ENCODE measurements around the gene N4BP3. TPM values are rescaled to one million over a fixed set of nuclear protein-coding genes. Genes with fewer than 3 reads are reported as not detected.

The N4BP3 gene
- total RNA-seq, 1 experiment from 2014 or later = 46.2 TPM

DNA sequence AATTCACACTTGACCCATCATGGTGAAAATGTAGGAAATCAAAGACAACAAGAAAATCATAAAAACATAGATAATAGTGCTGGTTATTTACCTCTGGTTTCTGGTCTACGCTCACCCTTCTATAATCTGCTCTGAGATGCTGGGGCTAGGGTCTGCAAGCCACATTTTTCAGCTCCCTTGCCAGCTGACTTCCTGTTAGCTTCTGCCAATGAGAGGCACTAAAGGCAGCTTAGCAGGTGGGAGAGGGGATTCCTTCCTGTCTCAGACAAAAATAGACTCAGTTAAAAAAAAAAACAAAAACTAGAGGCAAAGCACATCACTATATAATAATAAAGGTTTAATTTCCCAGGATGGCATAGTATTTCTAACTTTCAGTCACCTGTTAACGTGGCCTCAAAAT lies 20.2 kb upstream of the N4BP3 start:
- ChIA-PET POLR2A (no interaction called here), CTCF (interaction anchor here (0.7 to 2.8 kb wide), 3 partner anchors 18 to 28 kb away, joined by 6 to 12 read pairs (median 6); no protein-coding TSS in a partner anchor)
- Mint-ChIP-seq H3K27me3 (ENCODE audit: low read depth) (peaks cover 10% of the 10 kb centered on the region; the same call in 1 of the 2 replicates), H3K36me3 (peaks cover 5% of the 10 kb centered on the region), H3K4me1 (no peaks in the 10 kb centered on the region), H3K9me3 (peaks cover 6% of the 10 kb centered on the region), H3K27ac (no peak overlapping the region), H3K4me3 (no peak overlapping the region)
- ATAC-seq (no peak), DNase-seq (ENCODE audit: low spot score) (no peak)
- TF ChIP-seq ZNF416 (CRISPR knock-in tag; IDR thresholded peaks at IDR 0.05) (no peak), SOX15 (CRISPR knock-in tag; IDR thresholded peaks at IDR 0.05) (no peak), ZBTB21 (CRISPR knock-in tag; IDR thresholded peaks at IDR 0.05; ENCODE audit: borderline replicate concordance) (no peak), SMAD3 (CRISPR knock-in tag; IDR thresholded peaks at IDR 0.05; ENCODE audit: borderline replicate concordance) (no peak), NFATC4 (CRISPR knock-in tag; IDR thresholded peaks at IDR 0.05) (no peak), FOXK1 (CRISPR knock-in tag; IDR thresholded peaks at IDR 0.05) (no peak), KAT7 (CRISPR knock-in tag; IDR thresholded peaks at IDR 0.05; ENCODE audit: borderline replicate concordance) (no peak), RORB (CRISPR knock-in tag; IDR thresholded peaks at IDR 0.05) (no peak), IRF2 (CRISPR knock-in tag; IDR thresholded peaks at IDR 0.05; ENCODE audit: borderline replicate concordance, low read depth) (no peak)
- TF ChIP-seq, protein P1, sequence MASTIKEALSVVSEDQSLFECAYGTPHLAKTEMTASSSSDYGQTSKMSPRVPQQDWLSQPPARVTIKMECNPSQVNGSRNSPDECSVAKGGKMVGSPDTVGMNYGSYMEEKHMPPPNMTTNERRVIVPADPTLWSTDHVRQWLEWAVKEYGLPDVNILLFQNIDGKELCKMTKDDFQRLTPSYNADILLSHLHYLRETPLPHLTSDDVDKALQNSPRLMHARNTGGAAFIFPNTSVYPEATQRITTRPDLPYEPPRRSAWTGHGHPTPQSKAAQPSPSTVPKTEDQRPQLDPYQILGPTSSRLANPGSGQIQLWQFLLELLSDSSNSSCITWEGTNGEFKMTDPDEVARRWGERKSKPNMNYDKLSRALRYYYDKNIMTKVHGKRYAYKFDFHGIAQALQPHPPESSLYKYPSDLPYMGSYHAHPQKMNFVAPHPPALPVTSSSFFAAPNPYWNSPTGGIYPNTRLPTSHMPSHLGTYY (CRISPR knock-in tag; IDR thresholded peaks at IDR 0.05) = no peak
- TF ChIP-seq, protein P2, sequence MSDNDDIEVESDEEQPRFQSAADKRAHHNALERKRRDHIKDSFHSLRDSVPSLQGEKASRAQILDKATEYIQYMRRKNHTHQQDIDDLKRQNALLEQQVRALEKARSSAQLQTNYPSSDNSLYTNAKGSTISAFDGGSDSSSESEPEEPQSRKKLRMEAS (CRISPR knock-in tag; IDR thresholded peaks at IDR 0.05) = no peak
- TF ChIP-seq, protein P3, sequence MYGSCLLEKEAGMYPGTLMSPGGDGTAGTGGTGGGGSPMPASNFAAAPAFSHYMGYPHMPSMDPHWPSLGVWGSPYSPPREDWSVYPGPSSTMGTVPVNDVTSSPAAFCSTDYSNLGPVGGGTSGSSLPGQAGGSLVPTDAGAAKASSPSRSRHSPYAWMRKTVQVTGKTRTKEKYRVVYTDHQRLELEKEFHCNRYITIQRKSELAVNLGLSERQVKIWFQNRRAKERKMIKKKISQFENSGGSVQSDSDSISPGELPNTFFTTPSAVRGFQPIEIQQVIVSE (CRISPR knock-in tag; IDR thresholded peaks at IDR 0.05; ENCODE audit: borderline replicate concordance) = no peak

DNA sequence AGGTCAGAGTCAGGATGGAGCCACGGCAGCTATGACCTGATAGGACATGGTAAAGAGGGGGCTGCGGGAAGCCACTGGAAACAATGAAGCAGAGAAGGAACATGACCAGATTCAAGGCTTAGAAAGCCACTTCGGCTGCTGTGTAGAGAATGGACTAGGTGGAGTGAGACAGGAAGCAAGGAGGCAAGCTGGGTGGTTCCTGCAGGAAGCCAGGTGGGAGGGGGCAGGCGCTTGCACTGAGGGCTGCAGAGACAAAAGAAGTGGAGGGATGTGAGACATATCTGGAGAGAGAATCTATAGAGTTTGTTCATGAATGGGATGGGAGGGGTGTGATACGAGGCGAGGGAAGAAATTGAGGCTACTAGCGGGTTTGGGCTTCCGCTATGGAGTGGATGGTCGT lies 19.0 kb upstream of the N4BP3 start:
- H3K4me1 Mint-ChIP-seq = peaks cover 3% of the 10 kb centered on the region; the same call in 1 of the 2 replicates
- H3K4me3 Mint-ChIP-seq = no peak overlapping the region
- TF ChIP-seq, protein P4, sequence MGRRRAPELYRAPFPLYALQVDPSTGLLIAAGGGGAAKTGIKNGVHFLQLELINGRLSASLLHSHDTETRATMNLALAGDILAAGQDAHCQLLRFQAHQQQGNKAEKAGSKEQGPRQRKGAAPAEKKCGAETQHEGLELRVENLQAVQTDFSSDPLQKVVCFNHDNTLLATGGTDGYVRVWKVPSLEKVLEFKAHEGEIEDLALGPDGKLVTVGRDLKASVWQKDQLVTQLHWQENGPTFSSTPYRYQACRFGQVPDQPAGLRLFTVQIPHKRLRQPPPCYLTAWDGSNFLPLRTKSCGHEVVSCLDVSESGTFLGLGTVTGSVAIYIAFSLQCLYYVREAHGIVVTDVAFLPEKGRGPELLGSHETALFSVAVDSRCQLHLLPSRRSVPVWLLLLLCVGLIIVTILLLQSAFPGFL (CRISPR knock-in tag; IDR thresholded peaks at IDR 0.05; ENCODE audit: borderline replicate concordance) = no peak
- TF ChIP-seq, protein P5, sequence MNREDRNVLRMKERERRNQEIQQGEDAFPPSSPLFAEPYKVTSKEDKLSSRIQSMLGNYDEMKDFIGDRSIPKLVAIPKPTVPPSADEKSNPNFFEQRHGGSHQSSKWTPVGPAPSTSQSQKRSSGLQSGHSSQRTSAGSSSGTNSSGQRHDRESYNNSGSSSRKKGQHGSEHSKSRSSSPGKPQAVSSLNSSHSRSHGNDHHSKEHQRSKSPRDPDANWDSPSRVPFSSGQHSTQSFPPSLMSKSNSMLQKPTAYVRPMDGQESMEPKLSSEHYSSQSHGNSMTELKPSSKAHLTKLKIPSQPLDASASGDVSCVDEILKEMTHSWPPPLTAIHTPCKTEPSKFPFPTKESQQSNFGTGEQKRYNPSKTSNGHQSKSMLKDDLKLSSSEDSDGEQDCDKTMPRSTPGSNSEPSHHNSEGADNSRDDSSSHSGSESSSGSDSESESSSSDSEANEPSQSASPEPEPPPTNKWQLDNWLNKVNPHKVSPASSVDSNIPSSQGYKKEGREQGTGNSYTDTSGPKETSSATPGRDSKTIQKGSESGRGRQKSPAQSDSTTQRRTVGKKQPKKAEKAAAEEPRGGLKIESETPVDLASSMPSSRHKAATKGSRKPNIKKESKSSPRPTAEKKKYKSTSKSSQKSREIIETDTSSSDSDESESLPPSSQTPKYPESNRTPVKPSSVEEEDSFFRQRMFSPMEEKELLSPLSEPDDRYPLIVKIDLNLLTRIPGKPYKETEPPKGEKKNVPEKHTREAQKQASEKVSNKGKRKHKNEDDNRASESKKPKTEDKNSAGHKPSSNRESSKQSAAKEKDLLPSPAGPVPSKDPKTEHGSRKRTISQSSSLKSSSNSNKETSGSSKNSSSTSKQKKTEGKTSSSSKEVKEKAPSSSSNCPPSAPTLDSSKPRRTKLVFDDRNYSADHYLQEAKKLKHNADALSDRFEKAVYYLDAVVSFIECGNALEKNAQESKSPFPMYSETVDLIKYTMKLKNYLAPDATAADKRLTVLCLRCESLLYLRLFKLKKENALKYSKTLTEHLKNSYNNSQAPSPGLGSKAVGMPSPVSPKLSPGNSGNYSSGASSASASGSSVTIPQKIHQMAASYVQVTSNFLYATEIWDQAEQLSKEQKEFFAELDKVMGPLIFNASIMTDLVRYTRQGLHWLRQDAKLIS (CRISPR knock-in tag; IDR thresholded peaks at IDR 0.05; ENCODE audit: borderline replicate concordance) = no peak
- DNase-seq (ENCODE audit: low spot score) = no peak
- POLR2A ChIA-PET = no interaction called here
- H3K9me3 Mint-ChIP-seq = peaks cover 6% of the 10 kb centered on the region
- H3K27me3 Mint-ChIP-seq (ENCODE audit: low read depth) = peaks cover 10% of the 10 kb centered on the region; the same call in 1 of the 2 replicates
- no peak for ATAC-seq
- CTCF ChIA-PET = interaction anchor here (0.7 to 2.8 kb wide), 3 partner anchors 14 to 51 kb away, joined by 3 to 12 read pairs (median 3); no protein-coding TSS in a partner anchor
- no peak overlapping the region for H3K27ac Mint-ChIP-seq
- peaks cover 5% of the 10 kb centered on the region for H3K36me3 Mint-ChIP-seq

DNA sequence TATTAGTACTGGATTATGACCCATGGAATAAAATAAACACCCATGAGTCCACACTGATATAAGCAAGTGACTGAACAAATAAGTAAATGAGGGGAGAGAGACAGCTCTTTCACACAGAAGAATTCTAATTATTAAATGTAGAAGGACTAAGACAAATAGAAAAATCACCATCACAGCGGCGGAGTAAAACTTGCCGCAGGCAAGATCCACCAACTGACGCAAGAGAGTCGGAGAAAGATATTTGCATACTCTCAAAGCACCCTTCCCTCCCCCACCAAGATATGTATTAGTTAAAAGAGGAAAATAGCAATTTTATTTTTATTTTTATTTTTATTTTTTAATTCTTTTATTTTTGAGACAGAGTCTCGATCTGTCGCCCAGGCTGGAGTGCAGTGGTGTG lies 14.6 kb upstream of the N4BP3 start:
- Mint-ChIP-seq H3K4me3 (no peak overlapping the region), H3K4me1 (peaks cover 4% of the 10 kb centered on the region; the same call in 1 of the 2 replicates), H3K27me3 (ENCODE audit: low read depth) (peaks cover 2% of the 10 kb centered on the region; the same call in 1 of the 2 replicates), H3K27ac (no peak overlapping the region), H3K9me3 (0 out of 2 replicates have a peak, but pooled peaks cover 3% of the 10 kb centered on the region), H3K36me3 (0 out of 2 replicates have a peak, but pooled peaks cover 2% of the 10 kb centered on the region)
- ChIA-PET CTCF (interaction anchor here (1.5 to 1.7 kb wide), 2 partner anchors 17 to 23 kb away, joined by 3 read pairs; no protein-coding TSS in a partner anchor), POLR2A (no interaction called here)
- ATAC-seq = no peak
- DNase-seq (ENCODE audit: low spot score) = no peak
- TF ChIP-seq, protein P6, sequence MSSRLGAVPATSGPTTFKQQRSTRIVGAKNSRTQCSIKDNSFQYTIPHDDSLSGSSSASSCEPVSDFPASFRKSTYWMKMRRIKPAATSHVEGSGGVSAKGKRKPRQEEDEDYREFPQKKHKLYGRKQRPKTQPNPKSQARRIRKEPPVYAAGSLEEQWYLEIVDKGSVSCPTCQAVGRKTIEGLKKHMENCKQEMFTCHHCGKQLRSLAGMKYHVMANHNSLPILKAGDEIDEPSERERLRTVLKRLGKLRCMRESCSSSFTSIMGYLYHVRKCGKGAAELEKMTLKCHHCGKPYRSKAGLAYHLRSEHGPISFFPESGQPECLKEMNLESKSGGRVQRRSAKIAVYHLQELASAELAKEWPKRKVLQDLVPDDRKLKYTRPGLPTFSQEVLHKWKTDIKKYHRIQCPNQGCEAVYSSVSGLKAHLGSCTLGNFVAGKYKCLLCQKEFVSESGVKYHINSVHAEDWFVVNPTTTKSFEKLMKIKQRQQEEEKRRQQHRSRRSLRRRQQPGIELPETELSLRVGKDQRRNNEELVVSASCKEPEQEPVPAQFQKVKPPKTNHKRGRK (CRISPR knock-in tag; IDR thresholded peaks at IDR 0.05; ENCODE audit: borderline replicate concordance) = no peak
- no peak for TF ChIP-seq ZNF416 (CRISPR knock-in tag; IDR thresholded peaks at IDR 0.05)
- TF ChIP-seq ZNF232 (CRISPR knock-in tag; IDR thresholded peaks at IDR 0.05) = no peak
- no peak for TF ChIP-seq ATF1 (CRISPR knock-in tag; IDR thresholded peaks at IDR 0.05)
- TF ChIP-seq, protein P5 (CRISPR knock-in tag; IDR thresholded peaks at IDR 0.05; ENCODE audit: borderline replicate concordance) = no peak
- TF ChIP-seq RELA (CRISPR knock-in tag; IDR thresholded peaks at IDR 0.05; ENCODE audit: borderline replicate concordance) = no peak

Data from WTC11 (cell line).